Loucy (cell line): ENCODE data around the gene F11R.
"Not testable (repeated sequence)": the region's sequence is repeated elsewhere in the genome, so short reads cannot be mapped to it uniquely, and the experiment has no call there.

Experiments used
- CTCF ChIP-seq: fragments of 200-600 bp; sonication (generic); conservative IDR thresholded peaks from 2 replicates; pipeline ENCODE4 v1.5.1; 2014; ENCODE audit warnings: mild to moderate bottlenecking, antibody characterized with exemption, low read length
- EZH2phosphoT487 ChIP-seq: fragments of 200-600 bp; IDR thresholded peaks from 2 replicates; pipeline ENCODE4 v1.6.1; 2018; ENCODE audit warnings: antibody characterized with exemption, mild to moderate bottlenecking, moderate library complexity, borderline replicate concordance

- not testable (repeated sequence) for TF ChIP-seq CTCF, EZH2phosphoT487
These were observed 73.7 kb downstream of the F11R start for GRCh38 chr1:160947174-160947759.
